SK-N-MC (cell line): Measurements from ENCODE around the gene CORIN.

Experiments used
- EZH2 ChIP-seq: fragments of 200-600 bp; sonication (generic); IDR thresholded peaks from one replicate; pipeline ENCODE4 v1.6.1; 2017; ENCODE audit warnings: antibody characterized with exemption
- FOXP2 ChIP-seq: optimal IDR thresholded peaks from 2 replicates; pipeline ENCODE3; 2011; ENCODE audit warnings: mild to moderate bottlenecking, moderate library complexity; ENCODE audit not compliant: insufficient read depth; ENCODE audit errors: extremely low read length, control extremely low read depth
- POLR2AphosphoS5 ChIP-seq: IDR thresholded peaks from 2 replicates; pipeline ENCODE4 v1.6.1; 2012; ENCODE audit warnings: mild to moderate bottlenecking, low read depth, low read length, borderline replicate concordance

DNA sequence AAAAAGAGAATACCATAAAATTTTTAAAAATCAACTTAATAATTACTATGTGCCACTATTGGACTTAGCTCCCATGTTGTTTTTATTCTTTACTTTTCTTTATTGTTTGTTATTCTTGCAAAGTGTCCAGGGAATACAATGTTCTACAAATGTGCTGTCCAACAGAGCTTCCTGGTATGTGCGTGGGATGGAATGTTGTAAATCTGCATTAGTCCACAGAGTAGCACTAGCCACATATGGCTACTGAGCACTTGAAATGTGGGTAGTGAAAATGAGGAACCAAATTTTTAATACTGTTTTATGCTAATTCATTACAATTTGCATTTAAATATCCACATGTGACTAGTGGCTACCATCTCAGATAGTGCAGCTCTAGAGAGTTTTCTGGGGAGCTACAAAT, 14.3 kb upstream of the CORIN start:
- TF ChIP-seq EZH2 (no peak), POLR2AphosphoS5 (no peak), FOXP2 (no peak)
